KG1 (cell line): ENCODE results near the gene PTPRK.
"Not testable (repeated sequence)": the region's sequence is repeated elsewhere in the genome, so short reads cannot be mapped to it uniquely, and the experiment has no call there.

Experiments
- DNase-seq: peaks from one replicate; lab custom pipeline; 2025; lab: John Stamatoyannopoulos, UW

The PTPRK gene

GRCh38 chr6:128007658-128008057, 512.7 kb downstream of the PTPRK start:
- no peak for DNase-seq

- no peak for DNase-seq
Observed at GRCh38 chr6:128005009-128005408, 515.4 kb downstream of the PTPRK start.

- no peak for DNase-seq
Observed at GRCh38 chr6:128000363-128000762, 520.0 kb downstream of the PTPRK start.

- no peak for DNase-seq
Observed at GRCh38 chr6:127998985-127999384, 521.4 kb downstream of the PTPRK start.

- no peak for DNase-seq
Observed at GRCh38 chr6:127997496-127998164, 522.8 kb downstream of the PTPRK start.

DNA sequence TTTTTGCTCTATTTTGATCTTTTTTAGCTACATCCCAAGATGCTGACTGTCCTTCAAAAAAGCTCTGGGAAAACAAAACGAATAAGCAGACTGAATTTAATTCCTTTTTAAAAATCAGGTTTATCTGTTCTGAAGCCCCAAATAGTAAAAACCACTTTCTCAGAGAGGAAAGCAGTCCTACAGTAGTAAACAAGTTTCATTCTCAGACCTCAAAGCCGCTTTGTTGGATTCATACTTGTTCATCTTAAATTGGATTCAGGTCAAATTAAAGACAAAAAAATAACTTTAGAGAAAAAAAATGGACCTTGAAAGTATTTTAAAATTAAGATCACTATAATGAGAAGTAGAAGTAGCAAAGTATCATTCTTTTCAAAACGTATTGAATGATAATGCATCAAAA, 523.5 kb downstream of the PTPRK start:
- no peak for DNase-seq

GRCh38 chr6:127992144-127992543, 528.3 kb downstream of the PTPRK start:
- no peak for DNase-seq

- DNase-seq = no peak
Observed at GRCh38 chr6:127990074-127990473, 530.3 kb downstream of the PTPRK start.

DNA sequence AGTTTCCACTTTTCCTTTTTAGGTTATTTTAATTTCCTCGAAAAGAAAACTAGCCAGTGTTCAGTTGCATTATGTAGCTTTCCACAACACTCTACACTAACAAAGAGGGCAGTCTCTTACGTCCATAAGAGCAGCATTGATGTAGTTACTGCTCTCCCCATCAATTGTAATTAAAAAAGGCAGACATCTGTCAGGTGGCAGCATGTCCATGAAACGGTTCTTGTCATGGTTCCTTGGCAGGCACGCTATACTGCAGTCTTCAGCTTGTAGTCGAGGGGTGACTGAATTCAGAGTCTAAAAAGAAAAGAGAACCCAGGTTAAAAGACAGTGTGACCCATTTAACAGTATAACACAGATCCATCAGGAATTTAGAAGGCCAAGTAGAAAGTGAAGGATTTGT, 539.4 kb downstream of the PTPRK start:
- no peak for DNase-seq

DNA sequence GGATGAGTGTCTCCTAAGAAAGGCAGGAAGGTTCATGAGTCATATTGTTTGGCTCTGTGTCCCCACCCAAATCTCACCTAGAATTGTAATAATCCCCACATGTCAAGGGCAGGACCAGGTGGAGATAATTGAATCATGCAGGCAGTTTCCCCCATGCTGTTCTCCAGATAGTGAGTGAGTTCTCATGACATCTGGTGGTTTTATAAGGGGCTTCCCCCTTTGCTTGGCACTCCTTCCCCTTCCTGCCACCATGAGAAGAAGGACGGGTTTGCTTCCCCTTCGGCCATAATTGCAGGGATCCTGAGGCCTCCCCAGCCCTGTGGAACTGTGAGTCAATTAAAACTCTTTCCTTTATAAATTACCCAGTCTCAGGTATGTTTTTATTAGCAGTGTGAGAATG, 542.2 kb downstream of the PTPRK start:
- DNase-seq = not testable (repeated sequence)

- no peak for DNase-seq
Observed at GRCh38 chr6:127976796-127977195, 543.6 kb downstream of the PTPRK start.

DNA sequence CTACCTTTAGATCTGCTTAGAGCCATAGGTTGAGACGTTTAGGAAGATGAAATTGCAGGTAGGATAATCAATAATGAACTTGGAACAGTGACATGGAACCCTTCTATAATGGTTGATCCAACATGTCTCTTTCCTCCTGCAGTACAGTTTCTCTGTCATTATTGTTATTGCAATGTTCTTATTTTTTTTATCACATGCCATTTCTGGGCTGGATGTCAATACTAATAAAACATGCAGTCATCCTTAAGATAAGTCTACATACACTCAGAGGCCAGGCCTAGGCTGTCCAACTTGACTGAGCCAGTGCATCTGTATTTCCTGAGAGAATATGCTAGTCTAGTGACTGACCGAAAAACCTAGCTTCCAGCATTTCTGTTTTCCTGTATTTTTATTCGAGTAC, 544.3 kb downstream of the PTPRK start:
- no peak for DNase-seq

DNA sequence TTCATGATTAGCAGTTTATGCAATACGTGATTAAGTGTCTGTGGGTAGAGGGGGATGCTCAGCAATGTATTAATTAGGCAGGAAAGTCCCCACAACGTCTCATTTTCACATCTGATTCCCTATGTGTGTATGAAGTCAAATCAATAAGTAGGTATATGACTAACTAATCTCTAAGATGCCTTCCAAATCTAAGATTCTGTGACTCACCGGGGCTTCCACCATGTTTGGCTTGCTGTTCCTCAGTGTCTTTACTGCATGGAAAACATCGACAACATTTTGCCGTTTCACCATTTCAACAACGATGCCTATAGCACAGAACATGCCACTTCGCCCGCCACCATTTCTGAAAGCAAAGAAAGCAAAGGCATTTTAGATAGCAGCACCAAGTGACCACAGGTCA, 547.6 kb downstream of the PTPRK start:
- no peak for DNase-seq

DNA sequence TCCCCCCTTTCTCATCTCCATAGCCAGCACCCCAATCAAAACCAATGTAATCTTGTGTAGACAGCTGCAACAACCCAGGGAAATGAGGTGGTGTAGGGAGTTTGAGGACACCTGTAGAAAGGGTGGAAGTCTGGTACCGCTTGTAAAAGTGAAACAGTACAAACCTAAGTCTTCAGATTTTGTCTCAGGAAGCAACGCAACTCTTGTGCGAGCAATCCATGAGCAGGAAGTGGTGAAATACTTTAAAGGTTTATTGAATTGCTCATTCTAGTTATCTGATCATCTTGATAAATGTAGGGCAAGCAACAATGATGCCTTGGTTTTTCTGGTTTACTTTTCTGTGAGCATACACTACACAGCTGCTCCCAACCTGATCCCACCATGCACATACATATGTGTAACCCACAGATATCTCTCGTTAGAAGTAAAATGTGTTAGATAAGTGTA, 548.4 kb downstream of the PTPRK start:
- no peak for DNase-seq

DNA sequence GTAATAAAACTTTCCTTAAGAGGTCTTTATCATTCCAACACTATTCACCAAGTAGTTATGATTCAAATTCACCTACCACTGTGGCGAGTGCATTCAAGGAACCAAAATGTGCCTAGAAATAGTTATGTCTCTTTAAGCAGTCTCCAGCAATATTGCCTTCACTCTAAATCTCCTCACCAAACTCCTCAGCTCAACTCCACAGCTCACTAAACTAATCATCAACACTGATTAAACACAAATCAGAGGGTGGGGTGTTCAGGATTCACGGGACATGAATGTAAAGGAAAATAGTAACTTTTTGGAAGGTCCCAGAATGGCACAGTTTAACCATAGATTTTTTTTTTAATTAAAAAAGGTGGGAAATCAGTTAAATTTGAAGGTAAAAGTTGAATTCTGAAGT, 549.0 kb downstream of the PTPRK start:
- no peak for DNase-seq

- DNase-seq = no peak
Observed at GRCh38 chr6:127969701-127970100, 550.7 kb downstream of the PTPRK start.

DNA sequence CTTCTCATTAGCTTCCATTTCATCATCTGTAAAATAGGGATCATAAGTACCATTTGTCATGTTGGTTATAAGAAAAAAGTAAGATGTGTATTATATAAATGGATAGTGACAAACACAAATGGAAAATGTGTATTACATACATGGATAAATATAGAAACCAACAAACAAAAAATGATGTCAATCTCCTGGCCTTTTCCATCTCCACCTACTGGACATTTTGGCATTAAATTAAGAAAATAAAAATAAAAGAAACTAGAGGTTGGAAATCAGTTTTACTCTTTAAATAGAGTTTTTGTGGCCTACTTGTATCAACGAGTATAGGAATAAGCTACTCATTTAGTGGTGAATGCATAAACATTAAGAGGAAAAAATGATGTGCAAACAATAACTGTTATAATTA, 552.0 kb downstream of the PTPRK start:
- DNase-seq = no peak

DNA sequence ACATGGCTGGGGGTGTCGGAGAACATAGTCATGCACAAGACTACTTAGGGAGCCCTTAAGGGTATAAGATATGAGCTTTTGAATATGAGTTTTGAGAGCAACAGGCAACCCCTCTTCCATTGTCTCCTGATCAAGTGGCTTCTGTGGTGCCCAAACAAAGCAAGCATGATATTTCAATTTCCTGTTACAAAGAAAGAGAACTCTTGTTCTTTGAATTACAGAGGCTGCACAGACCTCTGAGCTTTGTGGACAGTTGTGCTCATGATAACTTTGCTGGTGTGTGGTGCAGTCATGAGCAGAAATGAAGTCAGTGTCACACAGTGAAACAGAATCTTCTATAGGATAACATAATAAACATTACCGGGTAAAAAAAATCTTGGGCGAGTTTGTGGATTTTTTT, 552.7 kb downstream of the PTPRK start:
- no peak for DNase-seq

- no peak for DNase-seq
Observed at GRCh38 chr6:127966616-127967015, 553.8 kb downstream of the PTPRK start.

DNA sequence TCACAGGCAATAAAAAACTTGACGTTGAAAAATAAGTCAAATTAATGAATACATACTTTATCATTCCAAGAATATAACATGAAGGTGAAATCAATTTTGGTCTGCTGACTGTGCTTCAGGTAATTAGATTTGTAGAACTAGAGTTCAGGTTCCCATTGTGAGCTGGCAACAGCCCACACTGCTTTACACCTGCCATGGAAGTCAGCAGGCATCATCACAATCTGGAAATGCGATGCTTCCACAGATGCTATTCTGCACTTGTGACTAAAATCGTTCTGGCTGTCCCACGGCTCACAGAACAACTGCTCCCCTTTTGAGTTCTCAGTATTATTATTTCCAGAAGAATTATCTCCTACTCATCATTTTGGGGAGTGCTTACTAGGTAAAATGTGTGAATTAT, 556.9 kb downstream of the PTPRK start:
- DNase-seq = no peak

- no peak for DNase-seq
Observed at GRCh38 chr6:127959869-127960268, 560.5 kb downstream of the PTPRK start.

GRCh38 chr6:127956956-127957355, 563.4 kb downstream of the PTPRK start:
- no peak for DNase-seq

GRCh38 chr6:127956260-127956888, 564.0 kb downstream of the PTPRK start:
- no peak for DNase-seq

DNA sequence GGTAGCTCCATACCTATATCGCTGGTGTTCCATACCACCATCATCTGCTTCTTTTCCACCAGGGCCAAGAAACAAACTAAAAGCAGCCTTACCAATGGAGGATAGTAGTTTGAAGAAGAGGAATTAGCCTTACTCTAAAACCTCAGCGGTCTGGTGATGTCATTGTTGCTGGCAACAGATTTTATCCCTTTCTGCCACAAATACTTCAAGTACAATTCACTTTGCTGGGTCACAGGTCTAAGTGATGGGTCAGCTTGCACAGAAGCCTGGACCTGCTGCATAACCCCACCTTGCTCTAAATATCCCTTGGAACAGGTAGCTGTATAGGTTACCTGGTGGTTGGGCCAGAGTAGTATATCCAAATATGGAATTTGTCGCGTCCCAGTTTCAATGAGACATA, 566.3 kb downstream of the PTPRK start:
- no peak for DNase-seq
